Effector memory CD8-positive, alpha-beta T cell (primary cell): ENCODE results near the gene KRT72.
"Not testable (repeated sequence)": the region's sequence is repeated elsewhere in the genome, so short reads cannot be mapped to it uniquely, and the experiment has no call there.

Experiments
- ATAC-seq: fragments of 150-1000 bp; cut with Tn5 transposase; replicated peaks from 2 replicates; pipeline ENCODE4 v1.10.0; 2021; ENCODE audit warnings: mild to moderate bottlenecking, moderate library complexity
- DNase-seq, 3 experiments: peaks; one replicate each; pipeline ENCODE4 v3.0.0; 2021
- H3K27ac Mint-ChIP-seq, 2 donors: one replicate each; pipeline ENCODE4 v1.8.0; 2022; ENCODE audit warnings: mild to moderate bottlenecking in 2 of 2, mixed read lengths in 2 of 2, moderate library complexity in 2 of 2
- H3K27me3 Mint-ChIP-seq, 2 donors: one replicate each; pipeline ENCODE4 v1.8.0; 2022; ENCODE audit warnings: mixed read lengths in 2 of 2
- H3K36me3 Mint-ChIP-seq: one replicate; pipeline ENCODE4 v1.8.0; 2022; ENCODE audit warnings: mild to moderate bottlenecking, moderate library complexity, mixed read lengths; ENCODE audit not compliant: insufficient read depth
- H3K4me1 Mint-ChIP-seq, 2 donors: one replicate each; pipeline ENCODE4 v1.8.0; 2022; ENCODE audit warnings: low read depth in 2 of 2, mixed read lengths in 2 of 2
- H3K4me3 Mint-ChIP-seq, 2 donors: one replicate each; pipeline ENCODE4 v1.8.0; 2022; ENCODE audit warnings: mild to moderate bottlenecking in 2 of 2, mixed read lengths in 2 of 2, moderate library complexity in 2 of 2
- H3K9me3 Mint-ChIP-seq, 2 donors: one replicate each; pipeline ENCODE4 v1.8.0; 2022; ENCODE audit warnings: mixed read lengths in 2 of 2

KRT72 gene

DNA sequence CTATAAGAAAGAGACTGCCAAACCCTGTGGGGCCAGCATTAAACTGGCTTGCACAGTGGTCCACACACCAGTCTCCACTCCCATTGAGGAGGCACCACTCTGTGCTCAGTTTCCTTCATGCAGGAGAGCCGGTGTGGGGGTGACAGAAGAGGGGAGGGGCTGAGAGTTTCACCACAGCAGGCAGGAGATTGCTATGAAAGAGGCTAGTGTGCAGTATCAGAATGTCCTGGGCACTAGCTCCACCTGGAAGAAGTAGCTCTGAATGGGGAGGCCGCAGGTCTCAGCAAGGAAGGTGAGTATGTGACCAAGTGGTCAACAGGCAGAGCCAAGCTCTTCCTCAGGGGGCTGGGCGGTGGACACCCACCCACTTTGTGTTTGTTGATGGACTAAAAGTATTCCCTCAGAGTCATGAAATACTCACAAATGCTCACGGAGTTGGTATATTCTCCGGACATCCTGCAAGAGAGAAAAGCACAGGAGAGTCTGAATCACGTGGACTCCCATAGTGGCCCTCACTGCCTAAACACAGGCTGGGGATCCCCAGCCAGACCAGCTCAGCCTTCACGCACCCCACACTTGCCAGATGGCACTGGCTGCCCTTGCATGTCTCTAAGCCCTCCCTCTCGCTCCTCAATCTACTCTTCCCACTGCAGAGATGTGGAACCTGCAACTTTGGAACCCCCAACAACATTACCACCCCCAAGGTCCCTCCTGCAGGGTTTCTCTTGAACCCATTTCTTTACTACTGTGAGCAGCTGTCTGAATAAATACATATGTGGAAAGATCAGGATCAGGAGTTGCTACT, 7.8 kb upstream of the KRT72 start:
- no peak overlapping the region for H3K4me3 Mint-ChIP-seq
- peaks cover 7 to 52% of the 10 kb centered on the region in 2 donors for H3K27me3 Mint-ChIP-seq
- H3K27ac Mint-ChIP-seq: no peak overlapping the region
- peaks cover 13 to 41% of the 10 kb centered on the region in 2 donors for H3K4me1 Mint-ChIP-seq
- peaks cover 3% of the 10 kb centered on the region for H3K36me3 Mint-ChIP-seq
- H3K9me3 Mint-ChIP-seq: no peaks in the 10 kb centered on the region
- no peak for DNase-seq
- ATAC-seq: no peak

DNA sequence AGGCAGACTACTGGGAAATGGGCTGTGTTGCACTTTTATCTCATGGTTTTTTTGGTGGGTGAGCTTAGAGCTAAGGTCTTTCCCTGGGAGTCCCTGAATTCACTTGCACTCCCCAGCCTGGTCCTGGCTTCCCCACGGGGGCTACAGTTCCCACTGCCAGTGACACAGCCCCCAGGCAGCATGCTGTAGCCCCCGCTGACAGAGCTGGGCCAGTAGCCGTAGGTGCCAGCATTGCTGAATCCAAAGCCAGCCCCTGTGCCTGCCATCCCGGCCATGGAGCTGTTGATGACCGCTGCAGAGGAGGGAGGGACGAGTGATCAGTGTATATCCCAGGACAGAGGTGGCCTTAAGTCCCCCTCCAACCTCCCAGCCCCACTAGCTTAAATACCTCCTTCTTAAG, 6.9 kb upstream of the KRT72 start:
- DNase-seq (no peak), ATAC-seq (no peak)
- no peak overlapping the region for H3K27ac Mint-ChIP-seq
- no peaks in the 10 kb centered on the region for H3K9me3 Mint-ChIP-seq
- peaks cover 3% of the 10 kb centered on the region for H3K36me3 Mint-ChIP-seq
- peaks cover 11 to 41% of the 10 kb centered on the region in 2 donors for H3K4me1 Mint-ChIP-seq
- no peak overlapping the region for H3K4me3 Mint-ChIP-seq
- peaks cover 7 to 52% of the 10 kb centered on the region in 2 donors for H3K27me3 Mint-ChIP-seq

DNA sequence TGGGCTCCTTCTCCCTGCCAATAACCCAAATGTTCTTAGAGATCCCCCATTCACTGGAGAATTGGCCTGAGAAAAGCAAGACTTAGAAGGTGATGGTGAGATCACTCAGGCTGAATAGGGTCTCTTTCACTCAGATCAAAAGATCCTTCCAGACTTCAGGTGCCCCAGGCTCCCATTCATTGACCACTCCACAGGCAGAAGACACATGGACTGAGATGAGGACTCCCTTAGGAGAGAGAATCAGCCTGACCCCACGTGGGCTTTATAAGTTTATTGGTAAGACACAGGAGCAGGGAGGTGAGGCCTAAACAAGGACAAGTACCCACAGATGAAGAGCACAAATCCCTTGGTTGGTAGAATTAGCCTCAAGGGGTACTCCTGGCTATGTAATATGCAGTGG, 6.1 kb upstream of the KRT72 start:
- H3K4me3 Mint-ChIP-seq: no peak overlapping the region
- H3K27ac Mint-ChIP-seq: peak overlapping the region in 1 of 2 donors; percentile 12
- peaks cover 3% of the 10 kb centered on the region for H3K36me3 Mint-ChIP-seq
- DNase-seq (no peak), ATAC-seq (no peak)
- H3K27me3 Mint-ChIP-seq: peaks cover 7 to 59% of the 10 kb centered on the region in 2 donors
- H3K9me3 Mint-ChIP-seq: no peaks in the 10 kb centered on the region
- peaks cover 11 to 41% of the 10 kb centered on the region in 2 donors for H3K4me1 Mint-ChIP-seq

GRCh38 chr12:52606581-52607218, 5.4 kb upstream of the KRT72 start:
- Mint-ChIP-seq H3K27ac (peak overlapping the region; percentile 12 to 25), H3K4me3 (no peak overlapping the region), H3K27me3 (peaks cover 7 to 61% of the 10 kb centered on the region in 2 donors), H3K4me1 (peaks cover 10 to 37% of the 10 kb centered on the region in 2 donors), H3K9me3 (no peaks in the 10 kb centered on the region), H3K36me3 (peaks cover 3% of the 10 kb centered on the region)
- ATAC-seq (no peak), DNase-seq (no peak)

DNA sequence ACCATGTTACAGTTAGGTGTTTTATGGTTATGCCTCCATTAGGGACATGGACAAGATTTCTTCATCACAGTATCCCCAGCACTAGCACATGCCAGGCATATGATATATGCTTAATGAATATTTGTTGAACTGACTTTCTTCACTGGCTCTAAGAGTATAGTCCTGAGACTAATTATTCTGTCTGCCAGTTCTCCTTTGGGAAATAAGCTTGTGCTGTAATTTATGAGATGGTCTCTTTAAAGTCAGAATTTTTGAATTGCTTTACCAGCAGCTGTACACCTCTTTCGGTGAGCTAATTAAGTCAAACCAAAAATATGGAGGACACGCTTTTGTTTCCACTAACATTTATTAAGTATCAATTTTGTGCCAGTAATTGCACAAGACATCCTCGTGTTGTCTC, 4.8 kb upstream of the KRT72 start:
- no peak overlapping the region for H3K27ac Mint-ChIP-seq
- ATAC-seq (no peak), DNase-seq (no peak)
- peaks cover 7 to 59% of the 10 kb centered on the region in 2 donors for H3K27me3 Mint-ChIP-seq
- peaks cover 8 to 36% of the 10 kb centered on the region in 2 donors for H3K4me1 Mint-ChIP-seq
- H3K4me3 Mint-ChIP-seq: no peak overlapping the region
- H3K9me3 Mint-ChIP-seq: no peaks in the 10 kb centered on the region
- H3K36me3 Mint-ChIP-seq: peaks cover 3% of the 10 kb centered on the region

DNA sequence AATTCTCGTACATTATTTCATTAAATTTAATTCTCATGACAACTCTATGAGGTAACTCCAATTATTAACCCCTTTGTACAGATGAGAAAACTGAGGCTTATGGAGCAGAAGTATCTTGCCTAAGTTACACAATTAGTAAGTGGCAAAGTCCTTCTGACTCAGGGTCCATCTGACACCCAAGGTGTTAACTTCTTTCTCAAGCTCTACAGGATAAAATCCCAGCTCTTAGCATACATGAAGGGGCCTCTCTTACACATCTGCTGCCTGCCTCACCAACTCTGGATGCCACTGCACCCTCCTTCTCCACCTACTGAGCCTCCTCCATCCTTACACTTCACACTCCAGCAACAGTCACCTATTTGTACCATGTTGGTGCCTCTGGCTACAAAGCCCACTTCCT, 4.3 kb upstream of the KRT72 start:
- Mint-ChIP-seq H3K27me3 (peaks cover 7 to 56% of the 10 kb centered on the region in 2 donors), H3K9me3 (no peaks in the 10 kb centered on the region), H3K27ac (no peak overlapping the region), H3K4me1 (peaks cover 4 to 32% of the 10 kb centered on the region in 2 donors), H3K4me3 (no peak overlapping the region), H3K36me3 (peaks cover 3% of the 10 kb centered on the region)
- DNase-seq (no peak), ATAC-seq (no peak)

DNA sequence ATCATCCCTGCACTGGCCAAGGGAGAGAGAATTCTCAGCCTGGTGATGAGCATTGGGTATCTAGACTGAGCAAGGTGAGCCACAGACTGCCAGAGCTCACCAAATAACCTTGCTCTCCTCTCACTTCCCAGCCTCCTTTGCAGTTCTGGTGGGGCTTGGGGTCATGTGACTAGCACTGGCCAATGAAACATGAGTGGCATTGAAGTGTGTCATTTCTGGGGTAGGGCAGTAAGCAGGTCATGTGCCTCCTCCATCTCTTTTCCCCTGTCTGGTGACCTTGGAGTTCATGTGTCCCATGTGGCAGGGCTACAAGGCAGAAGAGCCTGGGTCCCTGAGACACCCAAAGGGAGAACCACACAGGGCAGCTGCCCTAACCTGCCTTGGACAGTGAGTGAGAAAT, 3.6 kb upstream of the KRT72 start:
- Mint-ChIP-seq H3K9me3 (no peaks in the 10 kb centered on the region), H3K36me3 (peaks cover 3% of the 10 kb centered on the region), H3K4me1 (peaks cover 3 to 27% of the 10 kb centered on the region in 2 donors), H3K27me3 (peaks cover 12 to 60% of the 10 kb centered on the region in 2 donors), H3K4me3 (no peak overlapping the region), H3K27ac (no peak overlapping the region)
- DNase-seq: no peak
- ATAC-seq: no peak

DNA sequence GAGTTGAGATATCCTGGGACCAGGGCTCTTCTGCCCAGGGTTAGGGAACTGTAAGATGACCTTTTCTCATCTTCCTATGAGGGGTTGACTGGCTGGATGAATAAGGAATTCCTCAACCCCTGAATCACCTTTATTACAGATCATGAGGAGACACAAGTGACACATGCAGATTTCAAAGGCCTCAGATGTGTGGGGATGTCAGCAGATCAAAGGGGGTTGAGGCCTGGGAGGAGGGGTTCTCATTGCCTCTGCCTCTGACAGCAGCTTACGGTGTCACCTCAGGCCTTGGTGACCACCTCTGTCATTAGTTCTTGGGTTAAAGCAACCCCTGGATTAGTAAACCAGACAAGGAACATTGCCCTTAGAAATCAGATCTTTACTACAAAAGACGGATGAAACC, 2.1 kb upstream of the KRT72 start:
- Mint-ChIP-seq H3K27ac (no peak overlapping the region), H3K9me3 (no peaks in the 10 kb centered on the region), H3K4me3 (no peak overlapping the region), H3K36me3 (no peaks in the 10 kb centered on the region), H3K4me1 (peaks cover 3 to 23% of the 10 kb centered on the region in 2 donors), H3K27me3 (peaks cover 27 to 61% of the 10 kb centered on the region in 2 donors)
- DNase-seq: no peak
- no peak for ATAC-seq

DNA sequence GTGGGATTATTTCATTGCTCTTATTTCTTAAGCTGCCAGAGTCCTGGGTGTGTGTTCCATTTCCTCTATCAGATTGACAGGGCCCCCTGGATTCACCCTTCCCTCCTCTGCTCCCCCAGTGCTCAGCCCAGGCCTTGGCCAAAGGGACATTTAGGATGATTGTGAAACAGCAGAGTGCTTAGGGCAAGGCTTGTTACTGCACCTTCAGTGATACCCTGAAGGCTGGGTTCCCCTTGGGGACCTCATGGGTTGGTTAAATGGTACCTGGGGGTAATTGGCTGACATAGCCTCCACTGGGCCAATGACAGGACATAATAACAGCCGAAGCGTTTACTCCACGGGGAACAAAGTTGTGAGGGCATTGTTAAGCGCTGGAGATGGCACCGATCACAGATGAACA, 1.3 kb upstream of the KRT72 start:
- H3K4me3 Mint-ChIP-seq: no peak overlapping the region
- H3K9me3 Mint-ChIP-seq: no peaks in the 10 kb centered on the region
- H3K27me3 Mint-ChIP-seq: peaks cover 28 to 59% of the 10 kb centered on the region in 2 donors
- no peak for ATAC-seq
- H3K36me3 Mint-ChIP-seq: no peaks in the 10 kb centered on the region
- H3K4me1 Mint-ChIP-seq: peaks cover 3 to 19% of the 10 kb centered on the region in 2 donors
- H3K27ac Mint-ChIP-seq: no peak overlapping the region
- no peak for DNase-seq

DNA sequence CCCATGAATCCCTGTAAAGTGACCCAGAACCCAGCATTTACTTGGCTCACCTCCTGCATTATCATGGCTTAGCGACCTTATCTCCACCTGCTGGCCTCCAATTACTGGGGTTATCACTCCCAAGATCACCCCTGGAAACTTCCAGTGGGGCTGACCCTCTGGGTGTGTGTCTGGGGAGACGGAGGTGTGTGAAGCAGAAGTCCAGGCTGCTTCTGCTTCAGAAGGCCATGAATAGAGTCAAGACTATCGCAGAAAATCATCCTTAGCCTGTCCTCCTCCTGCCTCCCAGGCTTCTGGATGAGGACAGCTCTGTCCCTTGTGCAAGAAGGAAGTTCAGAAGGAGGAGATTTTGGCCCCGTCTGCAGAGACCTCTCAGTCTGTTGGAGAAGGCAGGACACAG, 408 bp upstream of the KRT72 start:
- peaks cover 1 to 14% of the 10 kb centered on the region in 2 donors for H3K4me1 Mint-ChIP-seq
- H3K27me3 Mint-ChIP-seq: peaks cover 25 to 50% of the 10 kb centered on the region in 2 donors
- DNase-seq (no peak), ATAC-seq (no peak)
- no peak overlapping the region for H3K27ac Mint-ChIP-seq
- H3K36me3 Mint-ChIP-seq: no peaks in the 10 kb centered on the region
- no peaks in the 10 kb centered on the region for H3K9me3 Mint-ChIP-seq
- H3K4me3 Mint-ChIP-seq: no peak overlapping the region

- H3K4me1 Mint-ChIP-seq: peaks cover 0 to 9% of the 10 kb centered on the region in 2 donors
- ATAC-seq (no peak), DNase-seq (no peak)
- H3K4me3 Mint-ChIP-seq: no peak overlapping the region
- no peaks in the 10 kb centered on the region for H3K9me3 Mint-ChIP-seq
- no peaks in the 10 kb centered on the region for H3K36me3 Mint-ChIP-seq
- H3K27me3 Mint-ChIP-seq: peaks cover 25 to 47% of the 10 kb centered on the region in 2 donors
- no peak overlapping the region for H3K27ac Mint-ChIP-seq
Observed at GRCh38 chr12:52600475-52600874, 788 bp downstream of the KRT72 start.

GRCh38 chr12:52600071-52600470, 1.2 kb downstream of the KRT72 start:
- no peak overlapping the region for H3K4me3 Mint-ChIP-seq
- H3K27me3 Mint-ChIP-seq: peaks cover 25 to 47% of the 10 kb centered on the region in 2 donors
- DNase-seq (no peak), ATAC-seq (no peak)
- peaks cover 0 to 6% of the 10 kb centered on the region in 2 donors for H3K4me1 Mint-ChIP-seq
- H3K9me3 Mint-ChIP-seq: no peaks in the 10 kb centered on the region
- H3K36me3 Mint-ChIP-seq: no peaks in the 10 kb centered on the region
- no peak overlapping the region for H3K27ac Mint-ChIP-seq

- ATAC-seq (no peak), DNase-seq (no peak)
- Mint-ChIP-seq H3K36me3 (no peaks in the 10 kb centered on the region), H3K27me3 (peaks cover 28 to 47% of the 10 kb centered on the region in 2 donors), H3K27ac (no peak overlapping the region), H3K4me1 (peaks cover 0 to 3% of the 10 kb centered on the region in 2 donors), H3K9me3 (no peaks in the 10 kb centered on the region), H3K4me3 (no peak overlapping the region)
Observed at GRCh38 chr12:52598966-52599365, 2.3 kb downstream of the KRT72 start.

DNA sequence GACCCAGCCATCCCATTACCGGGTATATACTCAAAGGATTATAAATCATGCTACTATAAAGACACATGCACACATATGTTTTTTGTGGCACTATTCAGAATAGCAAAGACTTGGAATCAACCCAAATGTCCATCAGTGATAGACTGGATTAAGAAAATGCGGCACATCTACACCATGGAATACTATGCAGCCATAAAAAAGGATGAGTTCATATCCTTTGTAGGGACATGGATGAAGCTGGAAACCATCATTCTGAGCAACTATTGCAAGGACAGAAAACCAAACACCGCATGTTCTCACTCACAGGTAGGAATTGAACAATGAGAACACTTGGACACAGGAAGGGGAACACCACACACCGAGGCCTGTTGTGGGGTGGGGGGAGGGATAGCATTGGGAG, 7.0 kb downstream of the KRT72 start:
- peaks cover 37 to 51% of the 10 kb centered on the region in 2 donors for H3K27me3 Mint-ChIP-seq
- not testable (repeated sequence) for H3K36me3 Mint-ChIP-seq, H3K4me1 Mint-ChIP-seq, H3K4me3 Mint-ChIP-seq, DNase-seq, H3K27ac Mint-ChIP-seq, H3K9me3 Mint-ChIP-seq, ATAC-seq
